ENCODE data around the gene ZNF423.
A peak's percentile ranks its signal among the peaks of the same experiment; 100 is the strongest.

ZNF423 gene

DNA sequence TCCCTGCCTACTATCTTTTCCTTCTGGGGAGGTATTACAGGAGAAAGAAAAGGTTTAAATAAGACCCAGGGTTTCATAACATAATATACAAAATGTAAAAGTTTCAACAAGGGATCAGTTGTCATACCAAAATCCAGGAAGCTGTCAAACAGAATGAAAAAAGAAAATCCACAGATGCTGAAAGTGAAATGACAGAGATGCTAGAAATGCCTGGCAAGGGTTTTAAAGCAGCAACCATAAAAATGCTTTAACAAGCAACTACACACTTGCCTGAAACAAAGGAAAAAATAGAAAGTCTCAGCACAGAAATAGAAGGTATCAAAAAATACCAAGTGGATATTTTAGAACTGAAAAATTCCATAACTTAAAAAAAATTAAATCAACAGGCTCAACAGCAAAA lies 377.3 kb downstream of the ZNF423 start:
- Histone ChIP-seq H3K4me3 (no peak overlapping the region), H3K27ac (no peak overlapping the region)
- TF ChIP-seq CTCF (IDR thresholded peaks at IDR 0.05) = no peak
- DNase-seq (ENCODE audit: low spot score) = no peak

- Histone ChIP-seq H3K27ac (no peak overlapping the region), H3K4me3 (no peak overlapping the region)
- no peak for TF ChIP-seq CTCF (IDR thresholded peaks at IDR 0.05)
- no peak for DNase-seq (ENCODE audit: low spot score)
These were observed 377.8 kb downstream of the ZNF423 start for GRCh38 chr16:49478107-49478506.

DNA sequence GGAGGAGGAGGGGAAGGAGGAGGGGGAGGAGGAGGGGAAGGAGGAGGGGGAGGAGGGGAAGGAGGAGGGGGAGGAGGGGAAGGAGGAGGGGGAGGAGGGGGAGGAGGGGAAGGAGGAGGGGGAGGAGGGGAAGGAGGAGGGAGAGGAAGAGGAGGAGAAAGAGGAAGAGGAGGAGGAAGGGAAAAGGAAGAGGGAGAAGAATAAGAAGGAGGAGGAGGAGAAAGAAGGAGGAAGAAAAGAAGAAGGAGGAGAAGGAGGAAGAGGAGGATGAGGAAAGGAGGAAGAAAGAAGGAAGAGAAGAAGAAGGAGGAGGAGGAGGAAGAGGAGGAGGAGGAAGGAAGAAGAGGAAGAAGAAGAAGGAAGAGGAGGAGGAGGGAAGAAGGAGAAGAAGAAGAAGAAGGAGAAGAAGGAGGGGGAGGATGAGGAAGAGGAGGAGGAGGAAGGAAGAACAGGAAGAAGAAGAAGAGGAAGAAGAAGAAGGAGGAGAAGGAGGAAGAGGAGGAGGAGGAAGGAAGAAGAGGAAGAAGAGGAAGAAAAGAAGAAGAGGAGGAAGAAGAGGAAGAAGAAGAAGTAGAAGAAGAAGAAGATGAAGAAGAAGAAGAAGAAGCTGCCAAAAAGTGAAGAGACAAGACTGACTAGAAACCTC lies 378.5 kb downstream of the ZNF423 start:
- DNase-seq (ENCODE audit: low spot score) = no peak
- TF ChIP-seq CTCF (IDR thresholded peaks at IDR 0.05) = no peak

DNA sequence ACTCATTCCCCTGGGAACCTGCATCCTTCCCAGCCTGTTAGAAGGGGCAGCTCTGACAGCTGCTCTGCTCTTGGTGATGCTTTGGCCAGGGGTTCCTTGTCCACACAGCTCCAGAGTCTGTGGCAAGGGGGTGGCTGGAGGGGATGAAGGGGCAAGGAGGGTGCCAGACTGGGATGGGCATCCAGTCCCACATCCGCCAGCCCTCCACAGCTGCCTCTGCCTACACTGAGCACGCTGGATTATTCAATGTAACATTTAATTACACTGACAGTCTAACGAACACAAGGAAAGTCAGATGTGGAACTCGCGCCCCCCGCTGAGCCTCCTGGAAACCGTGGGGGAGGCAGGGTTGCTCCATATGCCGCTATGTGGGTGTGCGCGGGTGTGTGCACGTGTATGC lies 381.2 kb downstream of the ZNF423 start:
- Histone ChIP-seq H3K4me3 (no peak overlapping the region), H3K27ac (no peak overlapping the region)
- no peak for DNase-seq (ENCODE audit: low spot score)
- TF ChIP-seq CTCF (IDR thresholded peaks at IDR 0.05) = no peak

More for the DNA sequence above, 378.5 kb downstream of the ZNF423 start:
- Histone ChIP-seq H3K27ac (no peak overlapping the region), H3K4me3 (no peak overlapping the region)

DNA sequence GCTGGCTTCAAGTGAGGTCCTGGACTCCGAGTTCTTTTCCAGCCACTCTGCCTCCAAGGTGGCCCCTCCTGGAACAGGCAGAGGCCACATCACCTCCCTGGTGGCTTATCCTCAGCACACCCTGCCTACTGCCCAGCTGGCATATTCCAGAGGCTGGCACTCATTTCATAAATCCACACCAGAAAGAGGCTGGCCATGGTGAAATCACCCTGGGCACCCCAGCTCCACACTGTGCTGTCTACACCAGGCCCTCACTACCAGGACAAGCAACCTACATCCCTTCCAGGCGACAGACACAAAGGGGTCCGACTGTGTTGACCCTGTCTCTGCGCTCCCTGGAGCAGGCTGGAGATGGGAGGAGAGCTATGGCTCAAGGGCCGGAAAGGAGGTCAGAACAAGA lies 382.1 kb downstream of the ZNF423 start:
- TF ChIP-seq CTCF (IDR thresholded peaks at IDR 0.05) = no peak
- H3K27ac ChIP-seq = no peak overlapping the region
- no peak overlapping the region for H3K4me3 ChIP-seq
- DNase-seq (ENCODE audit: low spot score) = peak; percentile 40

DNA sequence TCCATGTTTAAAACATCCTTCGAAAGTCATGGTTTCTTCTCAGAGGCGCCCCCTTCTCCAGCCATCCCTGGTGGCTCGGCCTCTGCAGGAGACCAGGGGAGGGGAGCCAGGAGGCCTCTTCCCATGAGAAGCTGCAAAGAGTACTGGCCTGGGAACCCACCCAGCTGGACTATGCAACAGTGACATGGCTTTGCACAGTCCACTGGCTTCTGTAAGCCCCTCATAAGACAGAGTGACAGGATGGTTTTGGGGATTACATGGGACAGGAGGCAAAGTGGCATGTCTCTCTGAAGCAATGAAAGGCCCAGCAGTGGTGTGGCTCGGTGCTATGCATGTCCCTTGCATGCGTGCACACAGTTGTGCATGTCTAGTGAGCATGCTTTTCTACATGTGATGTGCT lies 382.8 kb downstream of the ZNF423 start:
- Histone ChIP-seq H3K27ac (no peak overlapping the region), H3K4me3 (no peak overlapping the region)
- no peak for TF ChIP-seq CTCF (IDR thresholded peaks at IDR 0.05)
- DNase-seq (ENCODE audit: low spot score) = peak; percentile 47

DNA sequence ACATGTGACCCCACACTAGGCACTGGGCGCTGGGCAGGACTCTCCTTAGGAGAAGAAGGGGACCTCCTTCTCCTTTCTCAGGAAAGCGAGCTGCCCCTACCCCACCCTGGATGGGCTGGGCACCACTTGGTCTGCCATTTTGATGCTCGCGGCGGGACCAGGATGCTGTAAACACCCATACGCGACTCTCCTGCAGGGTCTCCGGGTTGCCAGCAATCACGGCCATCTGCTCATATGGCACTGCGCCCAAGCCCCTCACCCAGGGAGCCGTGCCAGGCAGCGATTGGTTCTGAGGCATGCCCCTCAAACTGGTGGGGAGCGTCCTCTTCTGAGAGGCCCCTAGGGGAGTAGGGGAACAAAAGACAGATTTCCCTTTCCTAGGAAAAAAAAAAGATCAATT lies 383.3 kb downstream of the ZNF423 start:
- H3K27ac ChIP-seq = no peak overlapping the region
- no peak for TF ChIP-seq CTCF (IDR thresholded peaks at IDR 0.05)
- DNase-seq (ENCODE audit: low spot score) = peak; percentile 54

More for the DNA sequence above, 383.3 kb downstream of the ZNF423 start:
- no peak overlapping the region for H3K4me3 ChIP-seq
